A549 (cell line): ENCODE measurements around the gene PLCD3.

Experiments used
- CEBPB ChIP-seq, 2 experiments: fragments of >200 bp in 1 of 2; sonication (Bioruptor Twin) in 1 of 2; formaldehyde crosslinking in 1 of 2; IDR thresholded peaks; 2 replicates each; pipeline ENCODE4 v1.6.1; 2012 to 2016
- CTCF ChIP-seq: fragments of >200 bp; sonication (Bioruptor Twin); formaldehyde crosslinking; IDR thresholded peaks from 3 replicates; pipeline ENCODE4 v1.5.1; 2016
- EP300 ChIP-seq, 2 experiments: fragments of >200 bp; sonication (Bioruptor Twin); formaldehyde crosslinking; IDR thresholded peaks; 2 replicates in 1 of 2; 3 replicates in 1 of 2; pipeline ENCODE4 v1.6.1; 2016 to 2017

GRCh38 chr17:45116434-45117016, 15.8 kb downstream of the PLCD3 start:
- TF ChIP-seq EP300 (IDR thresholded peaks at IDR 0.05) (no peak), CTCF (no peak), CEBPB (IDR thresholded peaks at IDR 0.05) (no peak)
